Measurements from ENCODE around the gene TMEM131. TPM values are rescaled to one million over a fixed set of nuclear protein-coding genes. Genes with fewer than 3 reads are reported as not detected.
"Not testable (repeated sequence)": the region's sequence is repeated elsewhere in the genome, so short reads cannot be mapped to it uniquely, and the experiment has no call there.

TMEM131 gene
- total RNA-seq, 1 donor from 2014 or later = 28.9 TPM

DNA sequence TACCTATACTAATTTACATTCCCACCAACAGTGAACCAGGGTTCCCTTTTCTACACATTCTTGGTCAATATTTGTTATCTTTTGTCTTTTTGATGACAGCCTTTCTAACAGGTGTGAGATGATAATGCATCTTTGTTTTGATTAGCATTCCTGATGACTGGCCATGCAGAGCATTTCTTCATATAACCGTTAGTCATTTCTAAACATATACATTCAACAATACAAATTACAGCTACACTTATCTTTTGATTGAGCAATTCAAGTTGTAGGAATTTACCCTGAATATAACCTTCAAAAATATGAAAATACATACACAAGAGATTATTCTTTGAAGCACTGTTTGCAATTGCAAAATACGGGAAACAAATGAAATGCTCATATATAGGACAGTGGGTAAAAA is 94.9 kb downstream of the TMEM131 start:
- no peak for DNase-seq
- Histone ChIP-seq H3K4me1 (peaks cover 5% of the 10 kb centered on the region), H3K36me3 (no peaks in the 10 kb centered on the region), H3K27ac (replicated peaks) (no peak overlapping the region), H3K9me3 (replicated peaks) (no peaks in the 10 kb centered on the region), H3K27me3 (ENCODE audit: low read depth) (no peaks in the 10 kb centered on the region), H3K4me3 (no peak overlapping the region)
- TF ChIP-seq, protein P1, sequence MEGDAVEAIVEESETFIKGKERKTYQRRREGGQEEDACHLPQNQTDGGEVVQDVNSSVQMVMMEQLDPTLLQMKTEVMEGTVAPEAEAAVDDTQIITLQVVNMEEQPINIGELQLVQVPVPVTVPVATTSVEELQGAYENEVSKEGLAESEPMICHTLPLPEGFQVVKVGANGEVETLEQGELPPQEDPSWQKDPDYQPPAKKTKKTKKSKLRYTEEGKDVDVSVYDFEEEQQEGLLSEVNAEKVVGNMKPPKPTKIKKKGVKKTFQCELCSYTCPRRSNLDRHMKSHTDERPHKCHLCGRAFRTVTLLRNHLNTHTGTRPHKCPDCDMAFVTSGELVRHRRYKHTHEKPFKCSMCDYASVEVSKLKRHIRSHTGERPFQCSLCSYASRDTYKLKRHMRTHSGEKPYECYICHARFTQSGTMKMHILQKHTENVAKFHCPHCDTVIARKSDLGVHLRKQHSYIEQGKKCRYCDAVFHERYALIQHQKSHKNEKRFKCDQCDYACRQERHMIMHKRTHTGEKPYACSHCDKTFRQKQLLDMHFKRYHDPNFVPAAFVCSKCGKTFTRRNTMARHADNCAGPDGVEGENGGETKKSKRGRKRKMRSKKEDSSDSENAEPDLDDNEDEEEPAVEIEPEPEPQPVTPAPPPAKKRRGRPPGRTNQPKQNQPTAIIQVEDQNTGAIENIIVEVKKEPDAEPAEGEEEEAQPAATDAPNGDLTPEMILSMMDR (IDR thresholded peaks at IDR 0.05; ENCODE audit: borderline replicate concordance) = no peak
- intact Hi-C loops (cut with micrococcal nuclease) = no loop called here

GRCh38 chr2:97893042-97893441 is 102.7 kb downstream of the TMEM131 start:
- intact Hi-C loops (cut with micrococcal nuclease) = not testable (repeated sequence)

DNA sequence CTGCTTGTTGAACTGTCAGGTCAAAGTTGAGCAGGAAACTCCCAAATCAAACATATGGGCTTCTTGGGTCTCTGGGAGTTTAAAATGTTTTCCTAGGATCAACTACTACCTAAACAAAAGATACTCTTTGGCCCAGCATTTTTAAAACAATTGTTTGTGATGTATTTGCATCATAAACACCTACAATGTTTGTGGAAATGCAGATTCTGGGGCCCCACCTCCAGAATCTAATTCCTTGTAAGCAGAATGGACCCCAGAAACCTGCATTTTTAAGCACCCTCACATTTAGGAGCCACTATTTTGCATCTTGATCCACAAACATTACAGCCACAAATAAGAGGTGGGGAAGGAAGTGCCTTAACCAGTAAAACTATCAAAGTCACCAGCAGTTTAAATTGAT is 104.1 kb downstream of the TMEM131 start:
- TF ChIP-seq, protein P1 (IDR thresholded peaks at IDR 0.05; ENCODE audit: borderline replicate concordance) = no peak
- intact Hi-C loops (cut with micrococcal nuclease) = no loop called here
- Histone ChIP-seq H3K4me1 (no peaks in the 10 kb centered on the region), H3K36me3 (peaks cover 14% of the 10 kb centered on the region), H3K27ac (replicated peaks) (no peak overlapping the region), H3K27me3 (ENCODE audit: low read depth) (no peaks in the 10 kb centered on the region), H3K4me3 (no peak overlapping the region), H3K9me3 (replicated peaks) (peaks cover 6% of the 10 kb centered on the region)
- no peak for DNase-seq

More at GRCh38 chr2:97893042-97893441, 102.7 kb downstream of the TMEM131 start:
- not testable (repeated sequence) for DNase-seq; H3K27ac ChIP-seq (replicated peaks); H3K27me3 ChIP-seq (ENCODE audit: low read depth); H3K36me3 ChIP-seq; H3K4me3 ChIP-seq; H3K9me3 ChIP-seq (replicated peaks); H3K4me1 ChIP-seq

GRCh38 chr2:97889156-97889555 is 106.6 kb downstream of the TMEM131 start:
- intact Hi-C loops (cut with micrococcal nuclease) = no loop called here
- no peak overlapping the region for H3K4me3 ChIP-seq
- no peaks in the 10 kb centered on the region for H3K27me3 ChIP-seq (ENCODE audit: low read depth)
- no peak for DNase-seq
- TF ChIP-seq, protein P1 (IDR thresholded peaks at IDR 0.05; ENCODE audit: borderline replicate concordance) = no peak
- H3K27ac ChIP-seq (replicated peaks) = no peak overlapping the region
- peaks cover 25% of the 10 kb centered on the region for H3K9me3 ChIP-seq (replicated peaks)
- peaks cover 28% of the 10 kb centered on the region for H3K36me3 ChIP-seq
- H3K4me1 ChIP-seq = no peaks in the 10 kb centered on the region

DNA sequence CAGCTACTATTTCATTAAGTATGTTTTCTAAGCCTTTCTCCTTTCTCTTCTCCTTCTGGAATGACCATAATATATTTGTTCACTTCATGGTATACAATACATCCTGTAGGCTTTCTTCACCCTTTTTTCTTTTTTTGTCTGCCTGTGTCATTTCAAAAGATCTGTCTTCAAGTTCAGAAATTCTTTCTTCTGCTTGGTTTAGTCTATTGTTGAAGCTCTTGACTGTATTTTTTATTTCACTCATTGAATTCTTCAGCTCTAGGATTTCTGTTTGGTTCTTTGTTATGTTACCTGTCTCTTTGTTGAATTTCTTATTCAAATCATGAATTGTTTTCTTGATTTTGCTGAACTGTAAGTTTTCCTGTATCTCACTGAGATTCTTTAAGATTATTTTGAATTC is 109.9 kb downstream of the TMEM131 start:
- peaks cover 25% of the 10 kb centered on the region for H3K9me3 ChIP-seq (replicated peaks)
- intact Hi-C loops (cut with micrococcal nuclease) = no loop called here
- TF ChIP-seq, protein P1 (IDR thresholded peaks at IDR 0.05; ENCODE audit: borderline replicate concordance) = no peak
- H3K4me3 ChIP-seq = no peak overlapping the region
- DNase-seq = no peak
- peaks cover 2% of the 10 kb centered on the region for H3K4me1 ChIP-seq
- peaks cover 28% of the 10 kb centered on the region for H3K36me3 ChIP-seq
- no peaks in the 10 kb centered on the region for H3K27me3 ChIP-seq (ENCODE audit: low read depth)
- no peak overlapping the region for H3K27ac ChIP-seq (replicated peaks)

- H3K27me3 ChIP-seq (ENCODE audit: low read depth) = no peaks in the 10 kb centered on the region
- DNase-seq = no peak
- peaks cover 16% of the 10 kb centered on the region for H3K9me3 ChIP-seq (replicated peaks)
- intact Hi-C loops (cut with micrococcal nuclease) = no loop called here
- no peak overlapping the region for H3K27ac ChIP-seq (replicated peaks)
- peaks cover 13% of the 10 kb centered on the region for H3K4me1 ChIP-seq
- peaks cover 7% of the 10 kb centered on the region for H3K36me3 ChIP-seq
- TF ChIP-seq, protein P1 (IDR thresholded peaks at IDR 0.05; ENCODE audit: borderline replicate concordance) = no peak
- no peak overlapping the region for H3K4me3 ChIP-seq
Measured at GRCh38 chr2:97880334-97880733, 115.4 kb downstream of the TMEM131 start.

Data from left ventricle myocardium inferior (tissue), 1 donor.